IMR-90 (cell line): ENCODE measurements around the gene ARID5A.

Experiments used
- CEBPB ChIP-seq: IDR thresholded peaks from 2 replicates; pipeline ENCODE4 v1.6.1; 2012; ENCODE audit warnings: low read depth, low read length, improper control_type of control experiment
- CHD1 ChIP-seq: IDR thresholded peaks from 2 replicates; pipeline ENCODE4 v1.6.1; 2012; ENCODE audit warnings: low read depth, low read length, improper control_type of control experiment
- CTCF ChIP-seq: conservative IDR thresholded peaks from 2 replicates; pipeline ENCODE4 v1.5.1; 2012; ENCODE audit warnings: mild to moderate bottlenecking, low read depth, low read length, improper control_type of control experiment
- FOS ChIP-seq: fragments of 150-350 bp; IDR thresholded peaks from 2 replicates; pipeline ENCODE4 v1.6.1; 2016; ENCODE audit warnings: low read depth, low read length
- MAZ ChIP-seq: IDR thresholded peaks from 2 replicates; pipeline ENCODE4 v1.6.1; 2012; ENCODE audit warnings: low read depth, mild to moderate bottlenecking, low read length, improper control_type of control experiment, moderate library complexity, borderline replicate concordance
- MXI1 ChIP-seq: IDR thresholded peaks from 2 replicates; pipeline ENCODE4 v1.6.1; 2012; ENCODE audit warnings: low read depth, mild to moderate bottlenecking, low read length, moderate library complexity, borderline replicate concordance
- NFE2L2 ChIP-seq: fragments of 150-350 bp; IDR thresholded peaks from 2 replicates; pipeline ENCODE4 v1.6.1; 2016; ENCODE audit warnings: low read depth, mild to moderate bottlenecking, low read length
- POLR2A ChIP-seq: IDR thresholded peaks from 2 replicates; pipeline ENCODE4 v1.6.1; 2012; ENCODE audit warnings: mild to moderate bottlenecking, low read depth, low read length
- RAD21 ChIP-seq: IDR thresholded peaks from 2 replicates; pipeline ENCODE4 v1.6.1; 2012; ENCODE audit warnings: low read length, improper control_type of control experiment
- RCOR1 ChIP-seq: IDR thresholded peaks from 2 replicates; pipeline ENCODE4 v1.6.1; 2012; ENCODE audit warnings: mild to moderate bottlenecking, low read length, improper control_type of control experiment; ENCODE audit not compliant: insufficient replicate concordance
- TF ChIP-seq, protein P1 (sequence below): fragments of 150-350 bp; IDR thresholded peaks from 2 replicates; pipeline ENCODE4 v1.6.1; 2016; ENCODE audit warnings: low read depth, mild to moderate bottlenecking, low read length, moderate library complexity, borderline replicate concordance

DNA sequence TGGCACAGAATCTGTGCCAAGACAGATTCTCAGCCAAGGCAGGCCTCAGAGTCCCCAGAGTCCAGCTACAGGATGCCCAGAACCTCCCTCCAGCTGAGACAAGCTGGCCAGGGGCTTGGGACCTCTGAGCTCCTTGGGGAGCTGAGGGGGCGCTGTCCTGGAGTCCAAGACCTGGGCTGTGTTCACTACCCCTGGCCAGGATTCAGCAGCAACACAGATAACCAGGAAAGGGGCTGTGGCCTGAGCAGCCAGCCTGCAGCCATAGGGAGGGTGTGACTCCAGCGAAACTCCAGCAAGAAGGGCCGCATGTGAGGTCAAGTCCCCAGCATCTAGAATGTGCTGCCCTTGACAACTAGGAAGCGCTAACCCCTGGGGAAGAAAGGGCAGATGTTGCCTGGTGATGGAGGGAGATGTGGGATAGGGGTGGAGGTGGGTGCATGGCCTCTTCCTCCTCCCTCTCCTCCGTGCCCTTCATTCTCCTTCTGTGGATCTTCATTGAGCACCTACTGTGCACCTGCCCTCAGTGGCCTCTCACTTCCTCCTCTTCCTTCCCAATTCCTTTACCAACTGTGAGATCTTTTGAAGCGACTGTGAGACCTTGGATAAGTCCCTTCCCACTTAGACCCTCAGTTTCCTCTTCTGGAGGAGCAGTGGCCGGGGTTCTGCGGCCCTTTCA, 7.7 kb upstream of the ARID5A start:
- no peak for TF ChIP-seq POLR2A
- no peak for TF ChIP-seq CTCF
- no peak for TF ChIP-seq MAZ
- no peak for TF ChIP-seq MXI1
- no peak for TF ChIP-seq NFE2L2
- TF ChIP-seq RCOR1 = no peak
- TF ChIP-seq CHD1 = no peak
- TF ChIP-seq, protein P1, sequence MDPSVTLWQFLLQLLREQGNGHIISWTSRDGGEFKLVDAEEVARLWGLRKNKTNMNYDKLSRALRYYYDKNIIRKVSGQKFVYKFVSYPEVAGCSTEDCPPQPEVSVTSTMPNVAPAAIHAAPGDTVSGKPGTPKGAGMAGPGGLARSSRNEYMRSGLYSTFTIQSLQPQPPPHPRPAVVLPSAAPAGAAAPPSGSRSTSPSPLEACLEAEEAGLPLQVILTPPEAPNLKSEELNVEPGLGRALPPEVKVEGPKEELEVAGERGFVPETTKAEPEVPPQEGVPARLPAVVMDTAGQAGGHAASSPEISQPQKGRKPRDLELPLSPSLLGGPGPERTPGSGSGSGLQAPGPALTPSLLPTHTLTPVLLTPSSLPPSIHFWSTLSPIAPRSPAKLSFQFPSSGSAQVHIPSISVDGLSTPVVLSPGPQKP = no peak
- TF ChIP-seq RAD21 = no peak
- no peak for TF ChIP-seq CEBPB
- TF ChIP-seq FOS = no peak
